ENCODE measurements around the gene PGM3.

Gene PGM3

GRCh38 chr6:83119742-83120300, 73.2 kb downstream of the PGM3 start:
- no peak for DNase-seq

- no peak for DNase-seq
Measured at GRCh38 chr6:83117802-83118201, 75.3 kb downstream of the PGM3 start.

Measured in hypothalamus (tissue), 51 donors.